Choroid plexus epithelial cell (primary cell): Measurements from ENCODE around the gene SENP7.

Source experiments
- DNase-seq: peaks from one replicate; pipeline ENCODE4 v3.0.0-alpha.2; 2010; ENCODE audit warnings: low read depth
- H3K4me3 ChIP-seq: 2 replicates; pipeline ENCODE4 v1.5.1; 2011; ENCODE audit warnings: low read depth, mild to moderate bottlenecking, control low read depth, low read length, moderate library complexity
- CTCF ChIP-seq: conservative IDR thresholded peaks from 2 replicates; pipeline ENCODE4 v1.5.1; 2011; ENCODE audit warnings: low read depth, mild to moderate bottlenecking, control low read depth, inconsistent platforms, low read length, moderate library complexity

The SENP7 gene

DNA sequence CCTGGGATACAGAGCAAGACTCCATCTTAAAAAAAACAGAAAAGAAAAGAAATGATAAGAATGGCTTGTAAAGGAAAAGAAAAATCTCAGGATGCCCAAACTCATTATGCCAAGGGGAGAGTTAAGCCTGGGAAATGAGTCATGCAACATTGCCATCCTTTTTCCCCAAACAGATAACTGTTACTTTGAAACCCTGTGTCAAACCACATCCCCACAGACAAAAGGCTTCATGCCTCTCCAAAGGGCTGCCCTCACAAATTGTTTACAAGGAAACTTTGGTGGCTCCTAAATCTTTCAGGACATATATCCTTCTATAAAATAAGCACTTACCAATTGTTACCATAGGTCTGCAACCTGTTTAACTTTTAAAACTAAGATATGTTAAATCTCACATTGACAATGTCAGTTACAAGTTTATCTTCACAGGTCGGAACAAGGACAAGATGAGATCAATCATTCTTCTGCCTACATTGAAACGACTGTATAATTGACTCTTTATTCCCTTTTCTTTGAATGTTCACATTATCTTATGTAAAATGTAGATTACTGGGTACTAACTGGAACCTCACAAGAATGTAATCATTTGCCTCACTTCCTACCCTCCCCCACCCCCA lies 18.6 kb upstream of the SENP7 start:
- H3K4me3 ChIP-seq: no peak overlapping the region
- no peak for TF ChIP-seq CTCF
- no peak for DNase-seq

- no peak overlapping the region for H3K4me3 ChIP-seq
- no peak for DNase-seq
- no peak for TF ChIP-seq CTCF
These were observed 17.7 kb upstream of the SENP7 start for GRCh38 chr3:101530686-101531047.

GRCh38 chr3:101529816-101530685 lies 17.0 kb upstream of the SENP7 start:
- no peak for DNase-seq
- TF ChIP-seq CTCF: no peak
- no peak overlapping the region for H3K4me3 ChIP-seq

DNA sequence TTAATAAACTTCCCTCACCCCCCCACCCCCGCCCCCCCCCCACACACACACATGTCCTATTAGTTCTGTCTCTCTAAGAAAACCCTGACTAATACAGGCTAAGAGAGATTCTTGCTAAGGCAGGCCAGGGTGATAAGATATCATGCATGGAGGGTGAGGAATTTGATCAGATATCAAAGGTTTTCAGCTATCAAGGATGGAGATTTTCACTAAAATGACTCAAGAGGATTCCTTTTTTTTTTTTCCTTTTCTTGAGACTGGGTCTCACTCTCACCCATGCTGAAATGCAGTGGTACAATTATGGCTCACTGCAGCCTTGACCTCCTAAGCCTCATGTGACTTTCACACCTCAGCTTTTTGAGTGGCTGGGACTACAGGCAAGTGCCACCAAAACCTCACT lies 14.9 kb upstream of the SENP7 start:
- DNase-seq: no peak
- TF ChIP-seq CTCF: no peak
- H3K4me3 ChIP-seq: no peak overlapping the region

DNA sequence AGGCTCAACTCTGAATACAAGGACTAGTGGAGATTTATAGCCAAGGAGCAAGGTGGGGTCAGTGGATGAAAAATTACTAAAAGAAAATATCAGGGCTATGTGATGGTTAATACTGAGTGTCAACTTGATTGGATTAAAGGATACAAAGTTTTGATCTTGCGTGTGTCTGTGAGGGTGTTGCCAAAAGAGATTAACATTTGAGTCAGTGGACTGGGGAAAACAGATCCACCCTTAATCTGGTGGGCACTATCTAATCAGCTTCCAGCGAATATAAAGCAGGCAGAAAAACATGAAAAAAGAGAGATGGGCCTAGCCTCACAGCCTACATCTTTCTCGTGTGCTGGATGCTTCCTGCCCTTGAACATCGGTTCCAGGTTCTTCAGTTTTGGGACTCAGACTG lies 14.4 kb upstream of the SENP7 start:
- DNase-seq: no peak
- TF ChIP-seq CTCF: no peak
- no peak overlapping the region for H3K4me3 ChIP-seq

GRCh38 chr3:101521211-101521701 lies 8.2 kb upstream of the SENP7 start:
- DNase-seq: no peak

More at GRCh38 chr3:101521211-101521701, 8.2 kb upstream of the SENP7 start:
- H3K4me3 ChIP-seq: no peak overlapping the region
- no peak for TF ChIP-seq CTCF
